ENCODE data around the gene DEAF1. TPM values are rescaled to one million over a fixed set of nuclear protein-coding genes. Genes with fewer than 3 reads are reported as not detected.

Gene DEAF1
- total RNA-seq, 1 donor from 2014 or later, result 56.5 TPM

DNA sequence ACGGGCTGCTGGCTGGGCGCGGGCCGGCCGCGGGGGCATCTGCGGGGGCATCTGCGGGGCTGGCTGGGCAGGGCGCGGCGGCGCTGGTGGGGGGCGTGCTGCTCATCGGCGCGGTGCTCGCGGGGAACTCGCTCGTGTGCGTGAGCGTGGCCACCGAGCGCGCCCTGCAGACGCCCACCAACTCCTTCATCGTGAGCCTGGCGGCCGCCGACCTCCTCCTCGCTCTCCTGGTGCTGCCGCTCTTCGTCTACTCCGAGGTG, 57.8 kb downstream of the DEAF1 start:
- H3K27me3 ChIP-seq (ENCODE audit: control insufficient read depth, insufficient read depth, low read length), result peaks cover 53% of the 10 kb centered on the region
- TF ChIP-seq, protein P1, sequence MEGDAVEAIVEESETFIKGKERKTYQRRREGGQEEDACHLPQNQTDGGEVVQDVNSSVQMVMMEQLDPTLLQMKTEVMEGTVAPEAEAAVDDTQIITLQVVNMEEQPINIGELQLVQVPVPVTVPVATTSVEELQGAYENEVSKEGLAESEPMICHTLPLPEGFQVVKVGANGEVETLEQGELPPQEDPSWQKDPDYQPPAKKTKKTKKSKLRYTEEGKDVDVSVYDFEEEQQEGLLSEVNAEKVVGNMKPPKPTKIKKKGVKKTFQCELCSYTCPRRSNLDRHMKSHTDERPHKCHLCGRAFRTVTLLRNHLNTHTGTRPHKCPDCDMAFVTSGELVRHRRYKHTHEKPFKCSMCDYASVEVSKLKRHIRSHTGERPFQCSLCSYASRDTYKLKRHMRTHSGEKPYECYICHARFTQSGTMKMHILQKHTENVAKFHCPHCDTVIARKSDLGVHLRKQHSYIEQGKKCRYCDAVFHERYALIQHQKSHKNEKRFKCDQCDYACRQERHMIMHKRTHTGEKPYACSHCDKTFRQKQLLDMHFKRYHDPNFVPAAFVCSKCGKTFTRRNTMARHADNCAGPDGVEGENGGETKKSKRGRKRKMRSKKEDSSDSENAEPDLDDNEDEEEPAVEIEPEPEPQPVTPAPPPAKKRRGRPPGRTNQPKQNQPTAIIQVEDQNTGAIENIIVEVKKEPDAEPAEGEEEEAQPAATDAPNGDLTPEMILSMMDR (IDR thresholded peaks at IDR 0.05; ENCODE audit: insufficient read depth, low read length, poor library complexity, severe bottlenecking), result no peak
- no peak for DNase-seq (ENCODE audit: low read depth)
- no peak overlapping the region for H3K4me3 ChIP-seq (ENCODE audit: low read depth, low read length)
- H3K36me3 ChIP-seq (ENCODE audit: control insufficient read depth, insufficient read depth, low read length), result no peaks in the 10 kb centered on the region

DNA sequence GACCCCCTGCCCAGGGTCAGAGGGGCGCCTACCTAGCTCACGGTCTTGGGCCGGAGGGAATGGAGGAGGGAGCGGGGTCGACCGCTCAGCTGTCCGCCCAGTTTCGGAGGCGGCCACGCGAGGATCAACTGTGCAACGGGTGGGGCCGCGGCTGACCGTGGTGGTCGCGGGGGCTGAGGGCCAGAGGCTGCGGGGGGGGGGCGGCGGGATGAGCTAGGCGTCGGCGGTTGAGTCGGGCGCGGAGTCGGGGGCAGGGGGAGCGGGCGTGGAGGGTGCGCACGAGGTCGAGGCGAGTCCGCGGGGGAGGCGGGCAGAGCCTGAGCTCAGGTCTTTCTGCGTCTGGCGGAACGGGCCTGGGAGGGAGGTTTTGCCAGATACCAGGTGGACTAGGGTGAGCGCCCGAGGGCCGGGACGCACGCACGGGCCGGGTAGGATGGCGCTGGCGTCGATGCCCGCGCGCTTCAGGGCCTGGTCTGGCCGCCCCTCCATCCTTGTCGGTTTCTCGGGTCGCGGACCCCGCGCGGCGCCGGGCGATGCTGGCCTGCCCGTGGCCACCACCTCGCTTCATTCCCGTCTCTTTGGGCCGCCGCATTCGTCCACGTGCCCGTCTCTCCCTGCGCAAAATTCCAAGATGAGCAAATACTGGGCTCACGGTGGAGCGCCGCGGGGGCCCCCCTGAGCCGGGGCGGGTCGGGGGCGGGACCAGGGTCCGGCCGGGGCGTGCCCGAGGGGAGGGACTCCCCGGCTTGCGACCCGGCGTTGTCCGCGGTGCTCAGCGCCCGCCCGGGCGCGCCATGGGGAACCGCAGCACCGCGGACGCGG, 58.3 kb downstream of the DEAF1 start, which contains the start of gene DRD4:
Gene DRD4, plus strand, starts transcription at position 759 of the 822 bp plus-strand sequence. Its CDS starts 36 bp downstream, at position 795.
- peaks cover 53% of the 10 kb centered on the region for H3K27me3 ChIP-seq (ENCODE audit: control insufficient read depth, insufficient read depth, low read length)
- no peak within 1 kb of the TSS for H3K4me3 ChIP-seq (ENCODE audit: low read depth, low read length)
- no peaks in the 10 kb centered on the region for H3K36me3 ChIP-seq (ENCODE audit: control insufficient read depth, insufficient read depth, low read length)
- no peak for DNase-seq (ENCODE audit: low read depth)
- TF ChIP-seq, protein P1 (IDR thresholded peaks at IDR 0.05; ENCODE audit: insufficient read depth, low read length, poor library complexity, severe bottlenecking), result no peak

DNA sequence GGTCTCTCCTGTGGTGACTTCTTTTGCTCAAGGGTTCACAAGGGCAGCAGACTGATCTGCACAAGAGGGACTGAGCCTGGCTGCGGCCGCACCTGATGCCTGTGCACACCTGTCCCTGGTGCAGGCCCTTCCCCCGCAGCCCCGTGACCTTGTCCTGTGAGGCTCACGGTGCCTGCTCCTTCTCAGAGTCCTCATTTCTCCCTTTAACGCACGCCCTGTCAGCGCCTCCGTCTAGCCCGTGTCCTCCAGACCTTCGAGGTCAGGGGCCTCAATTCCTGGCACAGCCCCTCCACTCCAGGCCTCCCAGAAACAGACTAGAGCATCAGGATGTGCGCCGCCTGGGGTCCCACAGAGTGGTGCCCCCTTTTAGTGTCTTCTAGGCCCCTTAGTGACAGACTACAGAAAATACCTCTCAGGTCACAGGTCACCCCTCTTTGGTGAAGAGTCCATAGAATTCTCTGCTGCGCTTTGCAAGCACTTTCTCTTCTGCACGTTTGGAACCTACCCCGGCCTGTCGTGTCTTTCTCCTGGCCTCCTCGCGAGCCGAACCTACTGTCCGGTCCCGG, 59.0 kb downstream of the DEAF1 start:
- Histone ChIP-seq H3K4me3 (ENCODE audit: low read depth, low read length) (no peak overlapping the region), H3K27me3 (ENCODE audit: control insufficient read depth, insufficient read depth, low read length) (peaks cover 49% of the 10 kb centered on the region), H3K36me3 (ENCODE audit: control insufficient read depth, insufficient read depth, low read length) (no peaks in the 10 kb centered on the region)
- TF ChIP-seq, protein P1 (IDR thresholded peaks at IDR 0.05; ENCODE audit: insufficient read depth, low read length, poor library complexity, severe bottlenecking), result no peak
- DNase-seq (ENCODE audit: low read depth), result no peak

DNA sequence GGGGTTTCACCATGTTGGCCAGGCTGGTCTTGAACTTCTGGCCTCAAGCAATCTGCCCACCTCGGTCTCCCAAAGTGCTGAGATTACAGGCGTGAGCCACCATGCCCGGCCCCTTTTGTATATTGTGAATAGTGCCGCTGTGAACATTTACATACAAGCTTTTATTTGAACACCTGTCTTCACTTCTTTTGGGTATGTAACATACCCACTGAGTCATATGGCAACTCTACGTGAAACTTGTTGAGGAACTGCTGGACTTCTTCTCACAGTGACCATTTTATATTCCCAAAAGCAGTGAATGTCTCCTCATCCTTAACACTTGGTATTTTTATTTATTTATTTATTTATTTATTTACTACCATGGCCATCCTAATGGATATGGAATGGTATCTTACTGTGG, 64.2 kb downstream of the DEAF1 start:
- H3K4me3 ChIP-seq (ENCODE audit: low read depth, low read length), result no peak overlapping the region
- no peak for DNase-seq (ENCODE audit: low read depth)
- H3K36me3 ChIP-seq (ENCODE audit: control insufficient read depth, insufficient read depth, low read length), result no peaks in the 10 kb centered on the region
- TF ChIP-seq, protein P1 (IDR thresholded peaks at IDR 0.05; ENCODE audit: insufficient read depth, low read length, poor library complexity, severe bottlenecking), result no peak
- H3K27me3 ChIP-seq (ENCODE audit: control insufficient read depth, insufficient read depth, low read length), result peaks cover 21% of the 10 kb centered on the region

DNA sequence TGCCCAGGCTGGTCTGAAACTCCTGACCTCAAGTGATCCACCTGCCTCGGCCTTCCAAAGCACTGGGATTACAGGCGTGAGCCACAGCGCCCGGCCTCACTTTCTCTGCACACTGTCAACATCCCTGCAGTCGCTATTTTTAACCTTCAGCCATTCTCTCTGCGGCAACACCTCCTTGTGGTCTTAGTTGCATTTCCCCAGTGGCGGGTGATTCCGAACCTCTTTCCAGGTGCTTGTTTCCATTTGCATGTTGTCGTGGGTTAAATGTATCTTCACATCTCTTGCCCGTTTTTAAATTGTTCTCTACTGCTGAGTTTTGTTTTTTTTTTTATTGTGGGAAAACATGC, 65.8 kb downstream of the DEAF1 start:
- no peak for DNase-seq (ENCODE audit: low read depth)

More for the DNA sequence above, 65.8 kb downstream of the DEAF1 start:
- H3K27me3 ChIP-seq (ENCODE audit: control insufficient read depth, insufficient read depth, low read length), result peaks cover 37% of the 10 kb centered on the region
- no peak overlapping the region for H3K4me3 ChIP-seq (ENCODE audit: low read depth, low read length)
- H3K36me3 ChIP-seq (ENCODE audit: control insufficient read depth, insufficient read depth, low read length), result no peaks in the 10 kb centered on the region
- TF ChIP-seq, protein P1 (IDR thresholded peaks at IDR 0.05; ENCODE audit: insufficient read depth, low read length, poor library complexity, severe bottlenecking), result no peak
